Lower leg skin (tissue), 4 donors: ENCODE results near the gene CORO1C. TPM values are rescaled to one million over a fixed set of nuclear protein-coding genes. Genes with fewer than 3 reads are reported as not detected.

Experiments
- DNase-seq, 2 donors: peaks; one replicate each; pipeline ENCODE4 v3.0.0-alpha.2; 2019; ENCODE audit warnings: low spot score in 2 of 2
- H3K4me3 ChIP-seq: fragments of 200-600 bp; sonication (generic); 2 replicates; pipeline ENCODE4 v1.5.1; 2017; ENCODE audit warnings: mild to moderate bottlenecking, low read depth; ENCODE audit not compliant: poor library complexity, severe bottlenecking
- CTCF ChIP-seq, 3 donors: fragments of 450-650 bp; IDR thresholded peaks; one replicate each; pipeline ENCODE4 v1.5.1; 2016; ENCODE audit warnings: antibody characterized with exemption in 3 of 3, mild to moderate bottlenecking in 3 of 3, moderate library complexity in 2 of 3
- POLR2A ChIP-seq, 2 donors: fragments of 450-650 bp; IDR thresholded peaks; one replicate each; pipeline ENCODE4 v1.6.1; 2016 to 2017; ENCODE audit warnings: antibody characterized with exemption in 2 of 2, mild to moderate bottlenecking in 1 of 2, moderate library complexity in 1 of 2
- WGBS, 2 donors: methylation state at CpG; one replicate each; pipeline ENCODE4 v1.1.5; 2018; 5-methylcytosine and 5-hydroxymethylcytosine counted together
- intact Hi-C: fragments of 100-400 bp; cut with DNase I; formaldehyde crosslinking; loops from one replicate; pipeline ENCODE4 v1.15.0; 2023; ENCODE audit warnings: low total_unique reads
- total RNA-seq, 4 donors: library from RNA; depleted of rRNA; stranded (reverse); fragments of >200 nt; gene quantifications; one replicate each; pipeline ENCODE4 v1.1.0, GENCODE V29; 2016

Gene CORO1C
- 100 to 1,000 TPM in 3 of 4 donors, 10 to 100 TPM in 1; 86.5 to 193 (median 146) TPM for total RNA-seq

- peak within 1 kb of the TSS; percentile 97 for H3K4me3 ChIP-seq
- intact Hi-C loops, result no loop called here
- peak in 2 of 3 donors; percentile 69 to 76 for TF ChIP-seq CTCF (IDR thresholded peaks at IDR 0.05)
- TF ChIP-seq POLR2A (IDR thresholded peaks at IDR 0.05), result peak in 1 of 2 donors; percentile 92
- peak; percentile 96 to 99 for DNase-seq
- WGBS, 2 donors, result 1 to 2% methylated on average over 36 to 52 of the region's 85 CpGs
Observed at GRCh38 chr12:108731105-108731865, at the start of gene CORO1C. Gene CORO1C, minus strand, starts transcription at chr12:108731518. Its CDS starts 30,200 bp downstream, at chr12:108701318.

- DNase-seq, result no peak
- WGBS, 2 donors, result 28 to 35% methylated on average over 8 to 9 of the region's 9 CpGs
- intact Hi-C loops, result no loop called here
- TF ChIP-seq POLR2A (IDR thresholded peaks at IDR 0.05), result no peak
- no peak for TF ChIP-seq CTCF (IDR thresholded peaks at IDR 0.05)
- no peak overlapping the region for H3K4me3 ChIP-seq
Observed at GRCh38 chr12:108779998-108780688, 48.8 kb upstream of the CORO1C start.

GRCh38 chr12:108778053-108778452 lies 46.7 kb upstream of the CORO1C start:
- no peak for DNase-seq
- 82 to 88% methylated on average over 2 of the region's 2 CpGs for WGBS, 2 donors
- no peak overlapping the region for H3K4me3 ChIP-seq
- no peak for TF ChIP-seq CTCF (IDR thresholded peaks at IDR 0.05)
- TF ChIP-seq POLR2A (IDR thresholded peaks at IDR 0.05), result no peak
- intact Hi-C loops, result no loop called here

GRCh38 chr12:108777156-108777555 lies 45.8 kb upstream of the CORO1C start:
- H3K4me3 ChIP-seq, result no peak overlapping the region
- intact Hi-C loops, result no loop called here
- WGBS, 2 donors, result 72 to 90% methylated on average over 2 of the region's 2 CpGs
- DNase-seq, result no peak
- TF ChIP-seq CTCF (IDR thresholded peaks at IDR 0.05) (no peak), POLR2A (IDR thresholded peaks at IDR 0.05) (no peak)

- intact Hi-C loops, result no loop called here
- peak; percentile 85 to 95 for DNase-seq
- WGBS, 2 donors, result 28 to 30% methylated on average over 22 to 23 of the region's 23 CpGs
- no peak overlapping the region for H3K4me3 ChIP-seq
- no peak for TF ChIP-seq POLR2A (IDR thresholded peaks at IDR 0.05)
- peak in 1 of 3 donors; percentile 60 for TF ChIP-seq CTCF (IDR thresholded peaks at IDR 0.05)
Observed at GRCh38 chr12:108773798-108774788, 42.8 kb upstream of the CORO1C start.
